GM12878 (cell line): Measurements from ENCODE around the gene COPZ2. TPM values are rescaled to one million over a fixed set of nuclear protein-coding genes. Genes with fewer than 3 reads are reported as not detected.

Experiments
- ATAC-seq: fragments of 200-7000 bp; cut with Tn5 transposase; 3 replicates; pipeline ENCODE4 v1.9.1; 2020; ENCODE audit warnings: mild to moderate bottlenecking, moderate library complexity
- BruUV-seq: library from RNA; stranded (reverse); fragments of 400-500 nt; replicated peaks from 2 replicates; lab custom pipeline; 2021; lab: Mats Ljungman, UMichigan
- CTCF ChIA-PET: fragments of 300-600 bp; sonication (Branson Sonifier 250); formaldehyde crosslinking; extraction: SDS; loops from one replicate; lab custom pipeline; 2021; ENCODE audit warnings: inconsistent platforms; lab: Yijun Ruan, JAX
- POLR2A ChIA-PET: fragments of 350-600 bp; formaldehyde crosslinking; extraction: SDS; loops from one replicate; lab custom pipeline; 2021; ENCODE audit warnings: inconsistent platforms; lab: Charles Lee
- RAD21 ChIA-PET: fragments of 300-600 bp; sonication (Branson Sonifier 250); formaldehyde crosslinking; loops from one replicate; lab custom pipeline; 2023; ENCODE audit warnings: antibody characterized with exemption; ENCODE audit not compliant: unreplicated experiment; lab: Charles Lee
- SMC1A ChIA-PET: fragments of 300-600 bp; sonication (Branson Sonifier 250); formaldehyde crosslinking; loops from one replicate; lab custom pipeline; 2023; ENCODE audit not compliant: unreplicated experiment, uncharacterized antibody; lab: Charles Lee
- DNase-seq: peaks from one replicate; pipeline ENCODE4 v3.0.0-alpha.2; 2011; ENCODE audit warnings: low read depth, low spot score
- FAIRE-seq: peaks from 3 replicates; lab custom pipeline; 2011; peaks lifted over from hg19 to GRCh38; lab: Jason Lieb, UNC
- H2AFZ ChIP-seq: 2 replicates; pipeline ENCODE4 v1.6.0; 2011; ENCODE audit warnings: low read depth, low read length, control low read depth; ENCODE audit not compliant: control insufficient read depth
- H3K27ac ChIP-seq: 2 replicates; pipeline ENCODE4 v1.5.1; 2011; ENCODE audit warnings: control low read depth; ENCODE audit not compliant: control insufficient read depth, insufficient read depth
- H3K27me3 ChIP-seq, 2 experiments: replicated peaks in 1 of 2; 2 replicates each; pipeline versions ENCODE4 v1.6.0 to v1.6.1; 2011; ENCODE audit warnings: low read length in 1 of 2; ENCODE audit not compliant: control insufficient read depth in 2 of 2, insufficient read depth in 2 of 2
- H3K36me3 ChIP-seq, 2 experiments: 2 replicates each; pipeline ENCODE4 v1.5.1; 2011; ENCODE audit warnings: low read length in 1 of 2; ENCODE audit not compliant: control insufficient read depth in 2 of 2, insufficient read depth in 2 of 2
- H3K4me1 ChIP-seq: 2 replicates; pipeline ENCODE4 v1.6.1; 2011; ENCODE audit warnings: mild to moderate bottlenecking, low read length, moderate library complexity, mixed read lengths; ENCODE audit not compliant: control insufficient read depth, insufficient read depth
- H3K4me2 ChIP-seq: 2 replicates; pipeline ENCODE4 v1.6.0; 2011; ENCODE audit warnings: control low read depth; ENCODE audit not compliant: control insufficient read depth, insufficient read depth
- H3K4me3 ChIP-seq: fragments of 200-600 bp; sonication (generic); 2 replicates; pipeline ENCODE4 v1.5.1; 2016
- H3K79me2 ChIP-seq: 2 replicates; pipeline ENCODE4 v1.6.0; 2011; ENCODE audit warnings: low read length; ENCODE audit not compliant: control insufficient read depth, insufficient read depth
- H3K9ac ChIP-seq: 2 replicates; pipeline ENCODE4 v1.8.0; 2011; ENCODE audit warnings: low read length, control low read depth, mixed read lengths; ENCODE audit not compliant: control insufficient read depth, insufficient read depth
- H3K9me3 ChIP-seq: replicated peaks from 3 replicates; pipeline ENCODE4 v1.5.1; 2011; ENCODE audit warnings: mild to moderate bottlenecking, low read length; ENCODE audit not compliant: control insufficient read depth, insufficient read depth
- H4K20me1 ChIP-seq: 2 replicates; pipeline ENCODE4 v1.6.0; 2011; ENCODE audit not compliant: control insufficient read depth, insufficient read depth
- CEBPB ChIP-seq, 2 experiments: fragments of 150-350 bp in 1 of 2; IDR thresholded peaks; 2 replicates each; pipeline ENCODE4 v1.6.1; 2012 to 2014; ENCODE audit warnings: low read depth in 2 of 2, low read length in 2 of 2, borderline replicate concordance in 1 of 2, inconsistent platforms in 1 of 2
- CREB1 ChIP-seq: IDR thresholded peaks from 2 replicates; pipeline ENCODE4 v1.6.1; 2012; ENCODE audit warnings: low read depth, mild to moderate bottlenecking, inconsistent platforms
- CTCF ChIP-seq, 3 experiments: IDR thresholded peaks in 2 of 3; conservative IDR thresholded peaks in 1 of 3; 2 replicates each; pipeline ENCODE4 v1.5.1; 2011; ENCODE audit warnings: low read depth in 3 of 3, low read length in 3 of 3, mild to moderate bottlenecking in 3 of 3, control low read depth in 2 of 3, moderate library complexity in 2 of 3, inconsistent platforms in 1 of 3, mixed read lengths in 1 of 3; ENCODE audit not compliant: control insufficient read depth in 2 of 3, insufficient read depth in 1 of 3; ENCODE audit errors: extremely low read depth in 1 of 3
- FOXM1 ChIP-seq: IDR thresholded peaks from 2 replicates; pipeline ENCODE4 v1.6.1; 2012; ENCODE audit warnings: low read depth, mild to moderate bottlenecking, inconsistent platforms, low read length, moderate library complexity
- KAT2A ChIP-seq: conservative IDR thresholded peaks from 2 replicates; pipeline ENCODE4 v1.6.1; 2011; ENCODE audit warnings: low read depth, low read length; ENCODE audit not compliant: control insufficient read depth
- NRF1 ChIP-seq: conservative IDR thresholded peaks from 2 replicates; pipeline ENCODE4 v1.6.1; 2011; ENCODE audit warnings: mild to moderate bottlenecking, low read depth, low read length, improper control_type of control experiment
- RAD21 ChIP-seq: IDR thresholded peaks from 2 replicates; pipeline ENCODE4 v1.6.1; 2011; ENCODE audit warnings: mild to moderate bottlenecking, low read depth, low read length, moderate library complexity; ENCODE audit not compliant: insufficient read depth
- RUNX3 ChIP-seq: IDR thresholded peaks from 2 replicates; pipeline ENCODE4 v1.6.1; 2012; ENCODE audit warnings: low read length, inconsistent platforms
- SMC3 ChIP-seq: IDR thresholded peaks from 2 replicates; pipeline ENCODE4 v1.6.1; 2011; ENCODE audit warnings: low read length, improper control_type of control experiment, borderline replicate concordance
- YY1 ChIP-seq: IDR thresholded peaks from 2 replicates; pipeline ENCODE4 v1.6.1; 2011; ENCODE audit warnings: low read depth, mild to moderate bottlenecking, low read length
- ZBTB33 ChIP-seq: fragments of 450-650 bp; IDR thresholded peaks from 2 replicates; pipeline ENCODE4 v1.6.1; 2017; ENCODE audit warnings: mild to moderate bottlenecking
- ZNF687 ChIP-seq: fragments of 450-650 bp; IDR thresholded peaks from 2 replicates; pipeline ENCODE4 v1.6.1; 2017; ENCODE audit warnings: mild to moderate bottlenecking, moderate library complexity
- WGBS: methylation state at CpG from one replicate; pipeline ENCODE4 v1.1.6; 2016; ENCODE audit warnings: low lambda C conversion rate; ENCODE audit not compliant: insufficient replicate concordance, insufficient coverage; ENCODE audit errors: missing lambda C conversion rate; 5-methylcytosine and 5-hydroxymethylcytosine counted together
- in situ Hi-C: fragments of 300-500 bp; cut with MboI; formaldehyde crosslinking; loops from 9 replicates; pipeline ENCODE4 v1.14.3; 2018; ENCODE audit warnings: mixed read lengths
- intact Hi-C: fragments of 100-400 bp; cut with micrococcal nuclease; formaldehyde crosslinking; loops from one replicate; pipeline ENCODE4 v1.14.2; 2022; ENCODE audit not compliant: unreplicated experiment
- polyA plus RNA-seq, 11 experiments: library from polyadenylated mRNA; depleted of rRNA in 4 of 11; unstranded in 6 of 11; stranded (reverse) in 5 of 11; fragments of >200 nt; fragmentation: Nextera tagmentation in 4 of 11; fragmentation: Illumina TruSeq in 1 of 11; extraction: Ambion mirVana in 4 of 11; extraction: Trizol in 1 of 11; gene quantifications; 1 replicate in 1 of 11; 2 replicates in 10 of 11; pipeline versions ENCODE4 v1.2.1 to v1.2.3, GENCODE V29; 2011 to 2016; ENCODE audit warnings: inconsistent platforms in 2 of 11, missing spikeins in 2 of 11, low read depth in 1 of 11
- total RNA-seq, 4 experiments: library from RNA; depleted of rRNA in 3 of 4; stranded (reverse); fragments of >200 nt in 3 of 4; fragmentation: Illumina TruSeq in 1 of 4; extraction: Trizol in 1 of 4; gene quantifications; 2 replicates each; pipeline versions ENCODE4 v1.2.1 to v1.2.3, GENCODE V29; 2013 to 2021

COPZ2 gene
- total and polyA plus RNA-seq, 10 of the 15 experiments (the other 5 are each of a cell fraction or from before 2014, with no cell fraction given) = 0.20 to 4.3 (median 2.6) TPM

GRCh38 chr17:47978324-47978723 lies 59.3 kb downstream of the COPZ2 start:
- Histone ChIP-seq H2AFZ (no peak overlapping the region), H3K79me2 (no peaks in the 10 kb centered on the region), H3K27ac (no peak overlapping the region), H3K9ac (no peak overlapping the region), H4K20me1 (no peaks in the 10 kb centered on the region), H3K36me3 (peaks cover 31 to 58% of the 10 kb centered on the region in 2 experiments), H3K27me3 (no peaks in the 10 kb centered on the region), H3K4me2 (no peak overlapping the region)
- ATAC-seq = peak; percentile 98
- SMC1A ChIA-PET = interaction anchor here (0.6 to 17.2 kb wide), 11 partner anchors 11 to 137 kb away, joined by 3 to 332 read pairs (median 5); partner anchors contain the start of gene SCRN2
- no TSS peak for BruUV-seq
- in situ Hi-C loops = no loop called here
- TF ChIP-seq KAT2A (no peak), ZNF687 (no peak), CTCF (IDR thresholded peaks at IDR 0.05 in 2 of 3, conservative IDR thresholded peaks at IDR 0.05 in 1 of 3; ENCODE audit: control insufficient read depth in 2 of 3, extremely low read depth in 1 of 3, insufficient read depth in 1 of 3, low read depth in 3 of 3, low read length in 3 of 3) (peak; percentile 73 to 86 (median 77)), YY1 (peak; percentile 53; the same call in 1 of the 2 replicates), CEBPB (IDR thresholded peaks at IDR 0.05; ENCODE audit: borderline replicate concordance in 1 of 2, low read depth in 2 of 2, low read length in 2 of 2) (no peak), SMC3 (peak; percentile 90), RAD21 (peak; percentile 86), RUNX3 (peak; percentile 49), CREB1 (0 out of 2 replicates have a peak, but pooled peaks have one; percentile 12), FOXM1 (no peak), NRF1 (no peak), ZBTB33 (no peak)
- TF ChIP-seq, all 136 proteins: peak for 6
- H3K4me3 ChIP-seq = no peak overlapping the region
- no peaks in the 10 kb centered on the region for H3K9me3 ChIP-seq
- intact Hi-C loops = loop anchor here (1.0 kb wide), 1 partner anchor 40 kb away; no protein-coding TSS in a partner anchor
- WGBS = 9% methylated on average over 7 of the region's 7 CpGs
- ChIA-PET POLR2A (interaction anchor here (0.6 to 1.7 kb wide), 3 partner anchors 39 to 75 kb away, joined by 3 to 8 read pairs (median 7); no protein-coding TSS in a partner anchor), CTCF (interaction anchor here (0.7 to 12.3 kb wide), 33 partner anchors 8 to 809 kb away, joined by 3 to 454 read pairs (median 5); partner anchors contain the start of genes CDK5RAP3, PNPO and SCRN2), RAD21 (interaction anchor here (0.9 to 5.0 kb wide), 13 partner anchors 9 to 135 kb away, joined by 3 to 107 read pairs (median 5); no protein-coding TSS in a partner anchor)
- DNase-seq = no peak
- H3K4me1 ChIP-seq = no peaks in the 10 kb centered on the region; the same call in 1 of the 2 replicates
- FAIRE-seq = peak; percentile 54
